Endothelial cell of umbilical vein (primary cell): ENCODE data around the gene IL12A. TPM values are rescaled to one million over a fixed set of nuclear protein-coding genes. Genes with fewer than 3 reads are reported as not detected.

Experiments used
- BruUV-seq: library from RNA; stranded (reverse); fragments of 400-500 nt; replicated peaks from 2 replicates; lab custom pipeline; 2021; lab: Mats Ljungman, UMichigan
- CTCF ChIA-PET: fragments of 300-600, 350-600 bp; sonication (Branson Sonifier 250); formaldehyde crosslinking; loops from one replicate; lab custom pipeline; 2021; ENCODE audit warnings: antibody characterized with exemption, inconsistent platforms; lab: Charles Lee
- POLR2A ChIA-PET: fragments of 300-600, 350-600 bp; sonication (Branson Sonifier 250); formaldehyde crosslinking; loops from one replicate; lab custom pipeline; 2021; ENCODE audit warnings: antibody characterized with exemption, inconsistent platforms; lab: Charles Lee
- DNase-seq: peaks from one replicate; pipeline ENCODE4 v3.0.0-alpha.2; 2011; ENCODE audit warnings: low read depth, low spot score
- FAIRE-seq: peaks from 2 replicates; lab custom pipeline; 2011; peaks lifted over from hg19 to GRCh38; lab: Jason Lieb, UNC
- H2AFZ ChIP-seq: 2 replicates; pipeline ENCODE4 v1.6.0; 2012; ENCODE audit warnings: low read depth, low read length, control low read depth, inconsistent platforms
- H3K27ac ChIP-seq: 2 replicates; pipeline ENCODE4 v1.5.1; 2011; ENCODE audit warnings: low read depth, mild to moderate bottlenecking, control low read depth, low read length, moderate library complexity; ENCODE audit not compliant: insufficient read depth
- H3K27me3 ChIP-seq, 2 experiments: 2 replicates each; pipeline versions ENCODE4 v1.6.0 to v1.6.1; 2011; ENCODE audit warnings: low read length in 2 of 2, mixed read lengths in 1 of 2; ENCODE audit not compliant: control insufficient read depth in 2 of 2, insufficient read depth in 2 of 2
- H3K36me3 ChIP-seq, 2 experiments: 2 replicates in 1 of 2; 3 replicates in 1 of 2; pipeline ENCODE4 v1.5.1; 2011; ENCODE audit warnings: low read length in 2 of 2, mild to moderate bottlenecking in 1 of 2, moderate library complexity in 1 of 2; ENCODE audit not compliant: control insufficient read depth in 2 of 2, insufficient read depth in 2 of 2; ENCODE audit errors: extremely low read depth in 1 of 2
- H3K4me1 ChIP-seq: 3 replicates; pipeline ENCODE4 v1.5.1; 2011; ENCODE audit warnings: mild to moderate bottlenecking, low read length; ENCODE audit not compliant: control insufficient read depth, insufficient read depth; ENCODE audit errors: extremely low read depth
- H3K4me2 ChIP-seq: 2 replicates; pipeline ENCODE4 v1.6.1; 2011; ENCODE audit warnings: low read length, control low read depth, mixed read lengths; ENCODE audit not compliant: insufficient read depth
- H3K4me3 ChIP-seq, 3 experiments: fragments of 200-600 bp in 1 of 3; sonication (generic), shearing (Covaris generic) in 1 of 3; replicated peaks in 1 of 3; 2 replicates each; pipeline ENCODE4 v1.5.1; 2011 to 2016; ENCODE audit warnings: control low read depth in 3 of 3, low read length in 3 of 3, mild to moderate bottlenecking in 2 of 3, inconsistent platforms in 1 of 3, low read depth in 1 of 3, moderate library complexity in 1 of 3; ENCODE audit not compliant: insufficient read depth in 1 of 3
- H3K79me2 ChIP-seq: 2 replicates; pipeline ENCODE4 v1.6.0; 2012; ENCODE audit warnings: low read length, inconsistent platforms; ENCODE audit not compliant: control insufficient read depth, insufficient read depth
- H3K9ac ChIP-seq: replicated peaks from 2 replicates; pipeline ENCODE3; 2011; ENCODE audit warnings: low read length, control low read depth; ENCODE audit not compliant: insufficient read depth; ENCODE audit errors: extremely low read depth
- H3K9me1 ChIP-seq: replicated peaks from 3 replicates; pipeline ENCODE4 v1.6.0; 2011; ENCODE audit warnings: mild to moderate bottlenecking, low read length; ENCODE audit not compliant: control insufficient read depth, insufficient read depth; ENCODE audit errors: extremely low read depth
- H3K9me3 ChIP-seq: replicated peaks from 2 replicates; pipeline ENCODE4 v1.5.1; 2012; ENCODE audit warnings: low read length, inconsistent platforms; ENCODE audit not compliant: control insufficient read depth, insufficient read depth
- H4K20me1 ChIP-seq: replicated peaks from 2 replicates; pipeline ENCODE3; 2011; ENCODE audit warnings: mild to moderate bottlenecking, low read length; ENCODE audit not compliant: control insufficient read depth, insufficient read depth; ENCODE audit errors: extremely low read depth
- FOS ChIP-seq: IDR thresholded peaks from 2 replicates; pipeline ENCODE4 v1.6.1; 2011; ENCODE audit warnings: mild to moderate bottlenecking, low read length, moderate library complexity, borderline replicate concordance; ENCODE audit not compliant: insufficient read depth
- GATA2 ChIP-seq: IDR thresholded peaks from 2 replicates; pipeline ENCODE4 v1.7.0; 2011; ENCODE audit warnings: low read depth, mild to moderate bottlenecking, moderate library complexity, mixed read lengths, low read length; ENCODE audit not compliant: insufficient read length, insufficient read depth
- JUN ChIP-seq: IDR thresholded peaks from 2 replicates; pipeline ENCODE4 v1.6.1; 2011; ENCODE audit warnings: borderline replicate concordance, low read depth; ENCODE audit not compliant: insufficient read length, insufficient read depth
- MAX ChIP-seq: IDR thresholded peaks from 2 replicates; pipeline ENCODE4 v1.6.1; 2011; ENCODE audit not compliant: insufficient read depth, insufficient read length
- MYC ChIP-seq: IDR thresholded peaks from one replicate; pipeline ENCODE4 v1.6.1; 2011; ENCODE audit warnings: mild to moderate bottlenecking, low read depth, low read length
- POLR2A ChIP-seq: IDR thresholded peaks from 2 replicates; pipeline ENCODE4 v1.6.1; 2012; ENCODE audit warnings: low read depth, mild to moderate bottlenecking, control low read depth, low read length
- POLR2AphosphoS5 ChIP-seq: IDR thresholded peaks from 2 replicates; pipeline ENCODE4 v1.6.1; 2012; ENCODE audit warnings: low read depth, mild to moderate bottlenecking, control low read depth, low read length, moderate library complexity; ENCODE audit not compliant: insufficient read depth
- dilution Hi-C: fragments of 300-500 bp; cut with MboI; formaldehyde crosslinking; loops from one replicate; pipeline ENCODE4 v1.15.0; 2019; ENCODE audit warnings: low sequenced_read_pairs; ENCODE audit not compliant: extremely low pct_ligation_motif_present
- intact Hi-C: fragments of 100-400 bp; cut with micrococcal nuclease; formaldehyde crosslinking; loops from one replicate; pipeline ENCODE4 v1.10.0; 2022
- polyA plus RNA-seq, 4 experiments: library from polyadenylated mRNA; depleted of rRNA in 3 of 4; stranded (reverse) in 3 of 4; unstranded in 1 of 4; fragments of >200 nt; gene quantifications; 2 replicates each; pipeline versions ENCODE4 v1.2.1 to v1.2.3, GENCODE V29; 2011 to 2012; ENCODE audit warnings: missing spikeins in 1 of 4
- total RNA-seq: library from RNA; stranded (reverse); gene quantifications from 2 replicates; pipeline ENCODE4 v1.2.3, GENCODE V29; 2021

IL12A gene
- total and polyA plus RNA-seq, 2 donors (not counting 3 experiments of a cell fraction or from before 2014, with no cell fraction given), result 1.6 to 1.7 TPM

- ChIA-PET CTCF (interaction anchor here (1.1 to 1.7 kb wide), 2 partner anchors 126 to 746 kb away, joined by 3 to 4 read pairs; no protein-coding TSS in a partner anchor), POLR2A (no interaction called here)
- BruUV-seq, result no TSS peak
- no peak overlapping the region for H3K9ac ChIP-seq
- no peaks in the 10 kb centered on the region for H3K9me1 ChIP-seq
- no peaks in the 10 kb centered on the region for H3K9me3 ChIP-seq
- dilution Hi-C loops (no loop called here), intact Hi-C loops (no loop called here)
- no peaks in the 10 kb centered on the region for H3K79me2 ChIP-seq
- H3K4me2 ChIP-seq, result no peak overlapping the region
- H2AFZ ChIP-seq, result no peak overlapping the region
- DNase-seq (no peak), FAIRE-seq (no peak)
- H4K20me1 ChIP-seq, result no peaks in the 10 kb centered on the region
- no peaks in the 10 kb centered on the region for H3K4me1 ChIP-seq
- H3K27me3 ChIP-seq, result peaks cover 0 to 3% of the 10 kb centered on the region in 2 experiments
- H3K36me3 ChIP-seq, result no peaks in the 10 kb centered on the region
- TF ChIP-seq GATA2 (no peak), FOS (no peak), POLR2AphosphoS5 (no peak), JUN (no peak), MYC (no peak)
- no peak overlapping the region for H3K4me3 ChIP-seq
- H3K27ac ChIP-seq, result no peak overlapping the region
Observed at GRCh38 chr3:160010578-160010977, 21.9 kb downstream of the IL12A start.

DNA sequence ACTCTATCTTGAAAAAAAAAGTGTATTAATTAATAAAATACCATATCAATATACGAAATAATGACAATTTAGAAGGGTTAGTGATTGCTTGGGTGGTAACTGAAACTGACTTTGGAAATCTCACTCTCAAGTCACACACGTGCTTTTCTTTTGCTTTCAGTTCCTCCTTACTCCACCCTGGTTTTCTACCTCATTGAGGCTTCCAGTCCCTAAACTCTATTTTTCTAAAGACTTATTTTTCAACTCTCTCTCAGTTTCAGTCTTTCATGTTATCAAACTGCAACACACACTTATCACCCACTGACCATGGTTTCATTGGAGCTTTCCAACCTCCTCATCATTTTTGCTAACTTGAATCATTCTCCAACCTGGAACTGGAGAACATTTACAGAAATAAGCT, 23.5 kb downstream of the IL12A start:
- Histone ChIP-seq H3K4me1 (no peaks in the 10 kb centered on the region), H3K4me2 (no peak overlapping the region), H3K27ac (no peak overlapping the region), H3K4me3 (no peak overlapping the region), H2AFZ (no peak overlapping the region), H3K9ac (no peak overlapping the region), H3K36me3 (no peaks in the 10 kb centered on the region), H3K9me3 (no peaks in the 10 kb centered on the region), H3K9me1 (no peaks in the 10 kb centered on the region), H3K79me2 (no peaks in the 10 kb centered on the region), H4K20me1 (no peaks in the 10 kb centered on the region), H3K27me3 (peaks cover 0 to 3% of the 10 kb centered on the region in 2 experiments)
- BruUV-seq, result no TSS peak
- ChIA-PET POLR2A (no interaction called here), CTCF (interaction anchor here (1.4 to 1.7 kb wide), 2 partner anchors 24 to 127 kb away, joined by 3 to 4 read pairs; partner anchors contain the start of gene IL12A)
- dilution Hi-C loops, result no loop called here
- FAIRE-seq, result no peak
- DNase-seq, result no peak
- TF ChIP-seq POLR2A (no peak), MAX (no peak), POLR2AphosphoS5 (no peak), GATA2 (no peak)
- intact Hi-C loops, result no loop called here
